WTC11 (cell line): ENCODE results near the gene ZDHHC14.

ENCODE experiments used
- FOXJ3 ChIP-seq: sonication (generic); formaldehyde crosslinking; IDR thresholded peaks from 2 replicates; pipeline ENCODE4 v1.9.0; 2021; ENCODE audit warnings: missing genetic modification reagents, mild to moderate bottlenecking, borderline replicate concordance
- FOXK1 ChIP-seq: sonication (generic); formaldehyde crosslinking; IDR thresholded peaks from 2 replicates; pipeline ENCODE4 v1.8.0; 2022; ENCODE audit warnings: mild to moderate bottlenecking, moderate library complexity, missing genetic modification reagents
- SMAD3 ChIP-seq: sonication (generic); formaldehyde crosslinking; IDR thresholded peaks from 2 replicates; pipeline ENCODE4 v1.8.0; 2022; ENCODE audit warnings: missing genetic modification reagents, mild to moderate bottlenecking, borderline replicate concordance
- TF ChIP-seq, protein P1 (sequence below): fragments of 200-600 bp; IDR thresholded peaks from 2 replicates; pipeline ENCODE4 v1.8.0; 2022; ENCODE audit warnings: antibody characterized with exemption
- TF ChIP-seq, protein P2 (sequence below): sonication (generic); formaldehyde crosslinking; conservative IDR thresholded peaks from 2 replicates; pipeline ENCODE4 v1.8.1; 2022; ENCODE audit warnings: mild to moderate bottlenecking, missing genetic modification reagents

DNA sequence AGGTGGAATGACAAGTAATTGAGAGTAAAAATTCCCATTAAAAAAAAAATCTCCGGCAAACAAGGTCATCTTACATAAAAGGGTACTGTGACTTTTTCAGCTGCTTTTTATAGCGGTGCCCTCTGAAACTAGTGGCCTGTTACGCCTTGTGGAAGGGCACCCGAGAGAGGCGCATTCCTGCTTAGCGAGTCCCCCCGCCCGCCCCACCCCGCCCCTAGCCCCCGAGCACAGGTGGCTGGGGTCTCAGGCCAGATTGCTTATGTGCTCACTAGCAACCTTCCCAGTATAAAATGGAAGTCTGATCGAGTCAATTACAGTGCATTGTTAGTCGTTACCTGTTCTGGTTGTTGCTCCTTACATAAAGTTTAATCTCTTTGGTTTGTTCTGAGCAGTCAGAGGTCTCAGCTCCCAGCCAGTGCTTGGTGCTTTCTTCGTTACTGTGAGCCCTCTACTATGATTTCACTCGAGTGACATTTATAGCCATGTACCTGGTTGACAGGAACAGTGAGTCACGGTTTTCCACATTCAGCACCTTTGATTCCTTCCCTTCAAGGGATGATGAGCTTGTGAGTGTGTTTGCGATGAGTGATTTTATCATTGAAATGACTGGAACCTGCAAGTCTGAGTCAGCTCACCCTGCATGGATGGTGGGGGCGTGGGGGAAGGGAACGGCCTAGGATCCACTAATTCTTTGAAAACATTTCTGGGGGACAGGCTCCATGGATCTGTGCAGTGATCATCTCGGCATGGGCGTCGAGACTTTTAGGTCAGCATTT, 47.6 kb downstream of the ZDHHC14 start:
- TF ChIP-seq FOXJ3 (CRISPR knock-in tag) (no peak), SMAD3 (CRISPR knock-in tag) (no peak), FOXK1 (CRISPR knock-in tag) (no peak)
- TF ChIP-seq, protein P1, sequence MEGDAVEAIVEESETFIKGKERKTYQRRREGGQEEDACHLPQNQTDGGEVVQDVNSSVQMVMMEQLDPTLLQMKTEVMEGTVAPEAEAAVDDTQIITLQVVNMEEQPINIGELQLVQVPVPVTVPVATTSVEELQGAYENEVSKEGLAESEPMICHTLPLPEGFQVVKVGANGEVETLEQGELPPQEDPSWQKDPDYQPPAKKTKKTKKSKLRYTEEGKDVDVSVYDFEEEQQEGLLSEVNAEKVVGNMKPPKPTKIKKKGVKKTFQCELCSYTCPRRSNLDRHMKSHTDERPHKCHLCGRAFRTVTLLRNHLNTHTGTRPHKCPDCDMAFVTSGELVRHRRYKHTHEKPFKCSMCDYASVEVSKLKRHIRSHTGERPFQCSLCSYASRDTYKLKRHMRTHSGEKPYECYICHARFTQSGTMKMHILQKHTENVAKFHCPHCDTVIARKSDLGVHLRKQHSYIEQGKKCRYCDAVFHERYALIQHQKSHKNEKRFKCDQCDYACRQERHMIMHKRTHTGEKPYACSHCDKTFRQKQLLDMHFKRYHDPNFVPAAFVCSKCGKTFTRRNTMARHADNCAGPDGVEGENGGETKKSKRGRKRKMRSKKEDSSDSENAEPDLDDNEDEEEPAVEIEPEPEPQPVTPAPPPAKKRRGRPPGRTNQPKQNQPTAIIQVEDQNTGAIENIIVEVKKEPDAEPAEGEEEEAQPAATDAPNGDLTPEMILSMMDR: no peak
- TF ChIP-seq, protein P2, sequence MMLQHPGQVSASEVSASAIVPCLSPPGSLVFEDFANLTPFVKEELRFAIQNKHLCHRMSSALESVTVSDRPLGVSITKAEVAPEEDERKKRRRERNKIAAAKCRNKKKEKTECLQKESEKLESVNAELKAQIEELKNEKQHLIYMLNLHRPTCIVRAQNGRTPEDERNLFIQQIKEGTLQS (CRISPR knock-in tag): no peak
